Measurements from ENCODE around the gene ZFYVE21.

DNA sequence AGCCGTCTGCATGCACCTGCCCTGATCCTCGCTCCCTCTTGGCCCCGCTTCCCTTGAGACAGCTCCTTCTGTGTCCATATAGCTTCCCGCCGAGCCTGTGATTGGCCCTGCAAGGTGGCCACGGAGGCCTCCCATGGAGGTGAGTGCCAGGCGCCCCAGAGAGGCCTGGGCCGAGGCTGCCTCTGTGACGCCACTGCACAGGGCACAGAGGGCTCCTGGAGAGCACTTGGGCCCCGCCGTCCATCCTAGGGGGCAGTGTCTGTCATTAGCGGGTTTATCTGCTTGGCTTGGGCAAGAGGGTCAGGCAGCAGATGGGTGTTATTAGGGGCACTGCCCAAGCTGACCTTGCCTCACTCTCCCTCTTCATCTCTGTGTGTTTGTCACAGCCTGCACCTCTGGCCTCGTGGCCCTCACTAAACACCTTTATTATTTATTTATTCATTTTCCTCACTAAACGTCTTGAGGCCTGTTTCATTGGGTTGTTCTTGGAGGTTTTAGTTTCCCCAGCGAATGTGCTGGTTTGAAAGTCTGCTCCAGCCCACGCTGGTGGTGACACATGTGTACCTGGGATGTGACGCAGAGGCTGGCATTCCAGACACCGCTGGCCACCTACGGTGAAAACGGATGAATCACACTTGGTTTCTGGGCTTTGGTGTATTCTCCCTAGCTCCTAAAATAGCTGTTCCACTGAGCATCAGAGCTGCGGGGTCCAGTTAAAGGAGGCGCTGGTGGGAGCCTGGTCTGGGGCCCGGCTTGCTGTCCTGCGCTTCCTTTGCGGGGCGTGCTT, 5.9 kb downstream of the ZFYVE21 start:
- TF ChIP-seq, protein P1, sequence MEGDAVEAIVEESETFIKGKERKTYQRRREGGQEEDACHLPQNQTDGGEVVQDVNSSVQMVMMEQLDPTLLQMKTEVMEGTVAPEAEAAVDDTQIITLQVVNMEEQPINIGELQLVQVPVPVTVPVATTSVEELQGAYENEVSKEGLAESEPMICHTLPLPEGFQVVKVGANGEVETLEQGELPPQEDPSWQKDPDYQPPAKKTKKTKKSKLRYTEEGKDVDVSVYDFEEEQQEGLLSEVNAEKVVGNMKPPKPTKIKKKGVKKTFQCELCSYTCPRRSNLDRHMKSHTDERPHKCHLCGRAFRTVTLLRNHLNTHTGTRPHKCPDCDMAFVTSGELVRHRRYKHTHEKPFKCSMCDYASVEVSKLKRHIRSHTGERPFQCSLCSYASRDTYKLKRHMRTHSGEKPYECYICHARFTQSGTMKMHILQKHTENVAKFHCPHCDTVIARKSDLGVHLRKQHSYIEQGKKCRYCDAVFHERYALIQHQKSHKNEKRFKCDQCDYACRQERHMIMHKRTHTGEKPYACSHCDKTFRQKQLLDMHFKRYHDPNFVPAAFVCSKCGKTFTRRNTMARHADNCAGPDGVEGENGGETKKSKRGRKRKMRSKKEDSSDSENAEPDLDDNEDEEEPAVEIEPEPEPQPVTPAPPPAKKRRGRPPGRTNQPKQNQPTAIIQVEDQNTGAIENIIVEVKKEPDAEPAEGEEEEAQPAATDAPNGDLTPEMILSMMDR (IDR thresholded peaks at IDR 0.05): no peak
- no peak for TF ChIP-seq POLR2A (IDR thresholded peaks at IDR 0.05)
